Measurements from ENCODE around the gene CNTLN. TPM values are rescaled to one million over a fixed set of nuclear protein-coding genes. Genes with fewer than 3 reads are reported as not detected.

The CNTLN gene
- total RNA-seq, 1 donor from 2014 or later: 10.1 TPM

DNA sequence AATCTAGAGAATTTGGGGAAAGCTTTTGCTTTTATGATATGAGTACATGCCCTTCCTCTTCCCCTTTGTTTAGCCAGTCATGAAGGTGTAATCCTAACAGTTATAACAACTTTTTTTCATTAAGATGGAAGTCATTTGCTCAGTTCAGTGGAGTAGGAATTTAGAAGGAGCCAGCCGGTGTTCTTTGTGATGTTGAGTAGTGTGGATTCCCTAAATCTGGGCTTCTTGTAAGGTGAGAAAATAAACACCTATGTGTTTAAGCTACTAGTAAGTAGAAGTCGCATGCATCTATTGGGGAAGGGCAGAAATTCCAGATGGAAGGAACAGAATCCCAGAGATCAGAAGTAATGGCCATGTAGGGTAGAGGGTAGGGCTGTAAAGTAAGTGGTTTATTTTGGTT is 13.6 kb upstream of the CNTLN start:
- Histone ChIP-seq H3K27me3 (no peaks in the 10 kb centered on the region), H3K4me1 (no peaks in the 10 kb centered on the region), H3K4me2 (no peak overlapping the region), H3K36me3 (no peaks in the 10 kb centered on the region), H3K4me3 (no peak overlapping the region), H3K9me3 (ENCODE audit: low read depth) (no peaks in the 10 kb centered on the region), H3K79me2 (ENCODE audit: low read depth) (no peaks in the 10 kb centered on the region), H2AFZ (replicated peaks) (peak overlapping the region; percentile 3), H4K20me1 (ENCODE audit: low read depth) (no peaks in the 10 kb centered on the region), H3K27ac (no peak overlapping the region), H3K9ac (no peak overlapping the region), H3F3A (ENCODE audit: low read depth) (no peaks in the 10 kb centered on the region)
- Mint-ChIP-seq H3K36me3 (no peaks in the 10 kb centered on the region), H3K4me1 (no peaks in the 10 kb centered on the region), H3K9me3 (peaks cover 2% of the 10 kb centered on the region), H3K27ac (no peak overlapping the region), H3K4me3 (no peak overlapping the region), H3K27me3 (ENCODE audit: insufficient read depth, low read depth) (peaks cover 2% of the 10 kb centered on the region)
- no peak for DNase-seq (ENCODE audit: low spot score)
- no peak for TF ChIP-seq EZH2phosphoT487 (IDR thresholded peaks at IDR 0.05)
- TF ChIP-seq EZH2 (IDR thresholded peaks at IDR 0.05): no peak
- TF ChIP-seq, protein P1, sequence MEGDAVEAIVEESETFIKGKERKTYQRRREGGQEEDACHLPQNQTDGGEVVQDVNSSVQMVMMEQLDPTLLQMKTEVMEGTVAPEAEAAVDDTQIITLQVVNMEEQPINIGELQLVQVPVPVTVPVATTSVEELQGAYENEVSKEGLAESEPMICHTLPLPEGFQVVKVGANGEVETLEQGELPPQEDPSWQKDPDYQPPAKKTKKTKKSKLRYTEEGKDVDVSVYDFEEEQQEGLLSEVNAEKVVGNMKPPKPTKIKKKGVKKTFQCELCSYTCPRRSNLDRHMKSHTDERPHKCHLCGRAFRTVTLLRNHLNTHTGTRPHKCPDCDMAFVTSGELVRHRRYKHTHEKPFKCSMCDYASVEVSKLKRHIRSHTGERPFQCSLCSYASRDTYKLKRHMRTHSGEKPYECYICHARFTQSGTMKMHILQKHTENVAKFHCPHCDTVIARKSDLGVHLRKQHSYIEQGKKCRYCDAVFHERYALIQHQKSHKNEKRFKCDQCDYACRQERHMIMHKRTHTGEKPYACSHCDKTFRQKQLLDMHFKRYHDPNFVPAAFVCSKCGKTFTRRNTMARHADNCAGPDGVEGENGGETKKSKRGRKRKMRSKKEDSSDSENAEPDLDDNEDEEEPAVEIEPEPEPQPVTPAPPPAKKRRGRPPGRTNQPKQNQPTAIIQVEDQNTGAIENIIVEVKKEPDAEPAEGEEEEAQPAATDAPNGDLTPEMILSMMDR (IDR thresholded peaks at IDR 0.05): no peak

DNA sequence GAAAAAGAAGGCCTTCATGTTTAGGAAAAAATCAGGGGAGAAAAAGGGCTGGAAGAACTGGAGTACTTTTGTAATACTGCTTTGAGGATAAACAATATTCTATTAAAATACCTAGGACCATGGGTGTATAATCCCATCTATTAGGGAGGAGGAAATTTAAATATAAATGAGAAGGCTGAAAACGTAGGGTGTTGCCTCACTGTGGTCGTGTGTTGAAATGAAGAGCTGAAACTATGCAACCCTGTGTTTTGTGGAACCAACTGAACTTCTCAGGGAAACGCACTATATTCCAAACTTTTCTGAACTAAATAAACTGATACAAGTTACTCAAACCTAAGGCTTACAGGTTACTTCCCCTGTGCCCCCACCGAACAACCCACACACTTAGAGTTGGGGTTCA is 4.5 kb upstream of the CNTLN start:
- peaks cover 8% of the 10 kb centered on the region for H3K27me3 Mint-ChIP-seq (ENCODE audit: insufficient read depth, low read depth)
- TF ChIP-seq, protein P1 (IDR thresholded peaks at IDR 0.05): no peak
- H3K36me3 Mint-ChIP-seq: peaks cover 2% of the 10 kb centered on the region
- Histone ChIP-seq H2AFZ (replicated peaks) (no peak overlapping the region), H3K9ac (no peak overlapping the region), H3K4me1 (no peaks in the 10 kb centered on the region), H3K4me2 (no peak overlapping the region), H4K20me1 (ENCODE audit: low read depth) (no peaks in the 10 kb centered on the region), H3K9me3 (ENCODE audit: low read depth) (no peaks in the 10 kb centered on the region), H3F3A (ENCODE audit: low read depth) (no peaks in the 10 kb centered on the region), H3K4me3 (no peak overlapping the region), H3K79me2 (ENCODE audit: low read depth) (no peaks in the 10 kb centered on the region), H3K27me3 (peaks cover 10% of the 10 kb centered on the region), H3K36me3 (no peaks in the 10 kb centered on the region), H3K27ac (no peak overlapping the region)
- no peak overlapping the region for H3K27ac Mint-ChIP-seq
- DNase-seq (ENCODE audit: low spot score): no peak
- peaks cover 7% of the 10 kb centered on the region for H3K4me1 Mint-ChIP-seq
- no peaks in the 10 kb centered on the region for H3K9me3 Mint-ChIP-seq
- H3K4me3 Mint-ChIP-seq: no peak overlapping the region

DNA sequence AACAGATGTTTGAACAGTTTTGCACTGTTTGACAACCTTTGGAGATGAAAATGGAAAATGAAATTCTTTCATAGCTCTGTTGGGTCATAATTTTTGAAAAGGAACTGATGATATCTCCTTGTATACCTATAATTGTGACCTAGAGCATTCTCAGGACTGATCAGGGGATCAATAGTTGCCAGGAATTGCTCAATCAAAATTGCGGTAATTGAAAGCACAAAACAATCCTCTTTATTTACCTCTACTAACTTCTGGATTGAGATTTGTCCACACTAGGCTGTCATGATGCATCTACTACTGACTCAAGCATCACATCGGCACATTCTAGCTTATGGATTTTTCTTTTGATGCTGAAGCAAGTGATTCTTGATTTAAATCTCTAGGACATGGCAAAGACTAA is 4.1 kb upstream of the CNTLN start:
- TF ChIP-seq EZH2 (IDR thresholded peaks at IDR 0.05) (no peak), EZH2phosphoT487 (IDR thresholded peaks at IDR 0.05) (no peak)
- TF ChIP-seq, protein P1 (IDR thresholded peaks at IDR 0.05): no peak
- peaks cover 13% of the 10 kb centered on the region for H3K27me3 ChIP-seq
- no peak overlapping the region for H3K4me3 ChIP-seq
- H3K27ac Mint-ChIP-seq: no peak overlapping the region
- H3K4me2 ChIP-seq: no peak overlapping the region
- no peaks in the 10 kb centered on the region for H3K4me1 ChIP-seq
- no peak overlapping the region for H3K4me3 Mint-ChIP-seq
- H3K79me2 ChIP-seq (ENCODE audit: low read depth): peaks cover 2% of the 10 kb centered on the region
- H3K9me3 ChIP-seq (ENCODE audit: low read depth): no peaks in the 10 kb centered on the region
- peaks cover 8% of the 10 kb centered on the region for H3K27me3 Mint-ChIP-seq (ENCODE audit: insufficient read depth, low read depth)
- peaks cover 10% of the 10 kb centered on the region for H3K4me1 Mint-ChIP-seq
- no peak for DNase-seq (ENCODE audit: low spot score)
- H3K36me3 Mint-ChIP-seq: peaks cover 2% of the 10 kb centered on the region
- no peaks in the 10 kb centered on the region for H4K20me1 ChIP-seq (ENCODE audit: low read depth)
- H3K36me3 ChIP-seq: no peaks in the 10 kb centered on the region
- no peak overlapping the region for H3K9ac ChIP-seq
- no peaks in the 10 kb centered on the region for H3K9me3 Mint-ChIP-seq
- H3F3A ChIP-seq (ENCODE audit: low read depth): no peaks in the 10 kb centered on the region
- H2AFZ ChIP-seq (replicated peaks): no peak overlapping the region
- no peak overlapping the region for H3K27ac ChIP-seq

DNA sequence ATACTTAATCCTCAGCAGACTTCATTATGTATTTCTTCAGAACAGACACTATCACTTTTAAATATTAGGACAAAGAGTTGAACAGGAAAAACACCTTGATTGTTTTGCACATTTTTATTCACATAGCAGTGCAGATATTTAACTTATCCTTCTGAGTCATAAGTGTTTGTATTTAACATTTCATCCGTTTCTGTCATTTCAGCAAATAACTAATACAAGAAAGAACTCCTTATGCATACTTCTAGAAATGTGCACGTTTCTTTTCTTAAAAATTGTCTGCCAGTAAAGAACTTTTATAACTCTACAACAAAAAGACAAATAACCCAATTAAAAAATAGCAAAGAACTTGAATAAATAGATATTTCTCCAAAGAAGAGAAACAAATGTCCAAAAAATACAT is 3.3 kb upstream of the CNTLN start:
- H3K9me3 ChIP-seq (ENCODE audit: low read depth): no peaks in the 10 kb centered on the region
- peaks cover 19% of the 10 kb centered on the region for H3K27me3 ChIP-seq
- Mint-ChIP-seq H3K4me3 (no peak overlapping the region), H3K4me1 (peaks cover 12% of the 10 kb centered on the region), H3K36me3 (peaks cover 2% of the 10 kb centered on the region), H3K27me3 (ENCODE audit: insufficient read depth, low read depth) (peaks cover 8% of the 10 kb centered on the region), H3K9me3 (no peaks in the 10 kb centered on the region), H3K27ac (no peak overlapping the region)
- H3K4me1 ChIP-seq: no peaks in the 10 kb centered on the region
- no peak overlapping the region for H3K4me3 ChIP-seq
- H3K27ac ChIP-seq: no peak overlapping the region
- TF ChIP-seq EZH2phosphoT487 (IDR thresholded peaks at IDR 0.05) (no peak), EZH2 (IDR thresholded peaks at IDR 0.05) (no peak)
- TF ChIP-seq, protein P1 (IDR thresholded peaks at IDR 0.05): no peak
- DNase-seq (ENCODE audit: low spot score): no peak
- peaks cover 8% of the 10 kb centered on the region for H3K79me2 ChIP-seq (ENCODE audit: low read depth)
- H4K20me1 ChIP-seq (ENCODE audit: low read depth): no peaks in the 10 kb centered on the region
- no peak overlapping the region for H3K4me2 ChIP-seq
- H3K9ac ChIP-seq: no peak overlapping the region
- no peaks in the 10 kb centered on the region for H3K36me3 ChIP-seq
- H2AFZ ChIP-seq (replicated peaks): no peak overlapping the region
- no peaks in the 10 kb centered on the region for H3F3A ChIP-seq (ENCODE audit: low read depth)
